MCF 10A (cell line): ENCODE measurements around the gene CFAP46. TPM values are rescaled to one million over a fixed set of nuclear protein-coding genes. Genes with fewer than 3 reads are reported as not detected.
"Not testable (repeated sequence)": the region's sequence is repeated elsewhere in the genome, so short reads cannot be mapped to it uniquely, and the experiment has no call there.

ENCODE experiments used
- BruUV-seq: library from RNA; stranded (reverse); fragments of 400-500 nt; replicated peaks from 2 replicates; lab custom pipeline; 2021; lab: Mats Ljungman, UMichigan
- CTCF ChIA-PET: fragments of 300-600 bp; sonication (Branson Sonifier 250); formaldehyde crosslinking; extraction: SDS; loops from one replicate; lab custom pipeline; 2021; ENCODE audit warnings: antibody characterized with exemption, inconsistent platforms; lab: Yijun Ruan, JAX
- POLR2A ChIA-PET: fragments of 300-600, 350-650 bp; sonication (Branson Sonifier 250); formaldehyde crosslinking; extraction: SDS; loops from one replicate; lab custom pipeline; 2020; ENCODE audit warnings: antibody characterized with exemption, inconsistent platforms; lab: Yijun Ruan, JAX
- DNase-seq: peaks from one replicate; pipeline ENCODE4 v3.0.0-alpha.2; 2018; ENCODE audit not compliant: unreplicated experiment
- H3K27ac Mint-ChIP-seq: one replicate; pipeline ENCODE4 v1.8.0; 2022; ENCODE audit warnings: mild to moderate bottlenecking, low read depth, mixed read lengths; ENCODE audit not compliant: unreplicated experiment
- H3K27me3 Mint-ChIP-seq: one replicate; pipeline ENCODE4 v1.8.0; 2022; ENCODE audit warnings: mixed read lengths; ENCODE audit not compliant: insufficient read depth, unreplicated experiment
- H3K36me3 Mint-ChIP-seq: one replicate; pipeline ENCODE4 v1.8.0; 2022; ENCODE audit warnings: mild to moderate bottlenecking, moderate library complexity, mixed read lengths; ENCODE audit not compliant: insufficient read depth, unreplicated experiment
- H3K4me1 Mint-ChIP-seq: one replicate; pipeline ENCODE4 v1.8.0; 2022; ENCODE audit warnings: mixed read lengths; ENCODE audit not compliant: insufficient read depth, unreplicated experiment
- H3K4me3 Mint-ChIP-seq: one replicate; pipeline ENCODE4 v1.8.0; 2022; ENCODE audit warnings: mild to moderate bottlenecking, moderate library complexity, mixed read lengths; ENCODE audit not compliant: unreplicated experiment
- H3K9me3 Mint-ChIP-seq: one replicate; pipeline ENCODE4 v1.8.0; 2022; ENCODE audit warnings: mixed read lengths; ENCODE audit not compliant: unreplicated experiment
- intact Hi-C: fragments of 100-400 bp; cut with micrococcal nuclease; formaldehyde crosslinking; loops from 2 replicates; pipeline ENCODE4 v1.14.1; 2022
- total RNA-seq: library from RNA; stranded (reverse); gene quantifications from 2 replicates; pipeline ENCODE4 v1.2.3, GENCODE V29; 2022
- TF ChIP-seq, protein P1 (sequence below): fragments of 200-600 bp; IDR thresholded peaks from one replicate; pipeline ENCODE4 v1.8.0; 2022; ENCODE audit warnings: antibody characterized with exemption, mild to moderate bottlenecking; ENCODE audit not compliant: unreplicated experiment

CFAP46 gene
- total RNA-seq, 1 experiment from 2014 or later: 0.33 TPM

GRCh38 chr10:132958883-132959558 is 16.7 kb upstream of the CFAP46 start:
- BruUV-seq: no TSS peak
- CTCF ChIA-PET: interaction anchor here (0.6 kb wide), 1 partner anchor 237 kb away, joined by 3 read pairs; no protein-coding TSS in a partner anchor
- Mint-ChIP-seq H3K36me3 (no peaks in the 10 kb centered on the region), H3K9me3 (no peaks in the 10 kb centered on the region), H3K27ac (no peak overlapping the region), H3K4me3 (no peak overlapping the region), H3K27me3 (peaks cover 30% of the 10 kb centered on the region), H3K4me1 (no peaks in the 10 kb centered on the region)
- POLR2A ChIA-PET: no interaction called here
- TF ChIP-seq, protein P1, sequence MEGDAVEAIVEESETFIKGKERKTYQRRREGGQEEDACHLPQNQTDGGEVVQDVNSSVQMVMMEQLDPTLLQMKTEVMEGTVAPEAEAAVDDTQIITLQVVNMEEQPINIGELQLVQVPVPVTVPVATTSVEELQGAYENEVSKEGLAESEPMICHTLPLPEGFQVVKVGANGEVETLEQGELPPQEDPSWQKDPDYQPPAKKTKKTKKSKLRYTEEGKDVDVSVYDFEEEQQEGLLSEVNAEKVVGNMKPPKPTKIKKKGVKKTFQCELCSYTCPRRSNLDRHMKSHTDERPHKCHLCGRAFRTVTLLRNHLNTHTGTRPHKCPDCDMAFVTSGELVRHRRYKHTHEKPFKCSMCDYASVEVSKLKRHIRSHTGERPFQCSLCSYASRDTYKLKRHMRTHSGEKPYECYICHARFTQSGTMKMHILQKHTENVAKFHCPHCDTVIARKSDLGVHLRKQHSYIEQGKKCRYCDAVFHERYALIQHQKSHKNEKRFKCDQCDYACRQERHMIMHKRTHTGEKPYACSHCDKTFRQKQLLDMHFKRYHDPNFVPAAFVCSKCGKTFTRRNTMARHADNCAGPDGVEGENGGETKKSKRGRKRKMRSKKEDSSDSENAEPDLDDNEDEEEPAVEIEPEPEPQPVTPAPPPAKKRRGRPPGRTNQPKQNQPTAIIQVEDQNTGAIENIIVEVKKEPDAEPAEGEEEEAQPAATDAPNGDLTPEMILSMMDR: no peak
- DNase-seq: no peak
- intact Hi-C loops: no loop called here

DNA sequence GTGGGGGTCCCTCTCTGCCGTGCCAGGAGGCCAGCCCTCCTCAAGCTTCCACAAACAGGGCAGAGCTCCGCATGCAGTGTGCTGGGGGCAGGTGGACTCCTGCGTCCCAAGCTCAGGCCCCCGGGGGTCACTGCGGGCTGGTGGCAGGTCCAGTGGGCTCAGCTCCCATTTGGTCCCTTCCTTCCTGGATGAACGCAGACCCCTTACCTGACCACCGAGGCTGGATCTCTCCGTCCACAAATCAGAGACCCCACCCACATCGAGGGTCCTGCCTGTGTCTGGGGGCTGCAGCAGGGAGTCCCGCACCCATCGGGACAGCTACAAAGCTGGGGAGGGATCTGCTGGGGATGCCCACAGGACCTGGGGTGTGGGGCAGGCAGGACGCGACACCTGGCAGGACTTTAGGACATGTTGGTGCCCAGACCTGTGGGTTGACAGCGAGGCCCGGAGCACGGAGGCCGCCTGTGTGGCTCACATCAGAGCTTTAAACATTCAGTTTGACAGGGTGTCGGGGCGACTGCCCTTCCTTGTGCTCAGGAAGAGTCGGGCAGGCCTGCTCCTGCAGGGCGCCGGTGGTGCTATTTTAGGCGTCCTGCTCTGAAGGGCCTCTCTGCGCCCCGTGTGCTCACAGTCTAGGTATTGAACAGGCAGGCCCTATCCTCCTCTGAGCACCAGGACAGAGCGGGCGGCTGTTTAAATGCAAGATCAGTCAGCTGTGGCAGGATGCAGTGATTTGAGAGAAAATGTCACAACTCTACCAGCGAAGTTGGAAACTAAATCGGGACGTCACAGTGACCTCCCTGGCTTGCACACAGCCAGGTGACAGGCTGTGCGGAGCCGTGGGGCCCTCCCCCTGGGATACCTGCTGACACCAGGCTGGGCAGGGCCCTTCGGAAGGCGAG is 15.9 kb upstream of the CFAP46 start:
- Mint-ChIP-seq H3K27me3 (peaks cover 38% of the 10 kb centered on the region), H3K36me3 (no peaks in the 10 kb centered on the region), H3K4me1 (no peaks in the 10 kb centered on the region), H3K27ac (no peak overlapping the region), H3K4me3 (no peak overlapping the region), H3K9me3 (no peaks in the 10 kb centered on the region)
- no TSS peak for BruUV-seq
- TF ChIP-seq, protein P1: no peak
- intact Hi-C loops: no loop called here
- no peak for DNase-seq
- POLR2A ChIA-PET: no interaction called here
- CTCF ChIA-PET: interaction anchor here (0.5 to 0.6 kb wide), 2 partner anchors 31 to 70 kb away, joined by 3 read pairs; no protein-coding TSS in a partner anchor

DNA sequence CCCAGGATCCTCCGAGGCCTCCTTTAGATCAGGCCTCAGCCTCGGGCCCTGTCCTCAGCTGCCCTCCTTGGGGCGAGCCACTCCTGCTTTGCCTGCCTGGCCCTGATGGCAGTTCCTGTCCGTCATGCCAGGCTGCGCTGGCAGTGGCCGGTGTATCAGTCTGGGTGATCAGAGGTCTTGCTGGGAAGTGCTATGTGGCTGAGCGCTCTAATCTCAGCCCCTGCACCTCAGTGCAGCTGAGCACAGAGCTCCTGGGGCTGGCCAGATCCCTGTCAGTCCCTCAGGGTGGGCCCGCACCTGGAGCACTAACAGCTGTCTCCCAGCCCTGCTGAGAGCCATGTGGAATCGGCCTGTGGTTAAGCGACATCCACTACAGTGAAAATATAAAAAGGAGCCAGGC is 14.8 kb upstream of the CFAP46 start:
- CTCF ChIA-PET: no interaction called here
- BruUV-seq: no TSS peak
- no peak overlapping the region for H3K4me3 Mint-ChIP-seq

DNA sequence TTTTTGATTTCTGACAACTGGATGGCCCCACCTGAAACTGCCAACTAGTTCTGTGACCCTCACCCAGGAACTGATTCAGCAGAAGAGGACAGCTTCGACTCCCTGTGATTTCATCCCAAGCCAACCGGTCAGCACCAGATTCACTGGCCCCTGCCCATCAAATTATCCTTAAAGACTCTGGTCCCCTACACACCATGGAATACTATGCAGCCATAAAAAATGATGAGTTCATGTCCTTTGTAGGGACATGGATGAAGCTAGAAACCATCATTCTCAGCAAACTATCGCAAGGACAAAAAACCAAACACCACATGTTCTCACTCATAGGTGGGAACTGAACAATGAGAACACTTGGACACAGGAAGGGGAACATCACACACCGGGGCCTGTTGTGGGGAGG is 13.9 kb upstream of the CFAP46 start:
- H3K4me1 Mint-ChIP-seq, H3K4me3 Mint-ChIP-seq, POLR2A ChIA-PET, CTCF ChIA-PET, DNase-seq, intact Hi-C loops, BruUV-seq, H3K36me3 Mint-ChIP-seq, H3K27ac Mint-ChIP-seq, H3K9me3 Mint-ChIP-seq: not testable (repeated sequence)
- H3K27me3 Mint-ChIP-seq: peaks cover 43% of the 10 kb centered on the region

More for the DNA sequence above, 14.8 kb upstream of the CFAP46 start:
- POLR2A ChIA-PET: no interaction called here
- peaks cover 43% of the 10 kb centered on the region for H3K27me3 Mint-ChIP-seq
- H3K27ac Mint-ChIP-seq: no peak overlapping the region
- TF ChIP-seq, protein P1: no peak
- intact Hi-C loops: no loop called here
- no peaks in the 10 kb centered on the region for H3K36me3 Mint-ChIP-seq
- DNase-seq: no peak
- H3K9me3 Mint-ChIP-seq: no peaks in the 10 kb centered on the region
- H3K4me1 Mint-ChIP-seq: no peaks in the 10 kb centered on the region
